CD4-positive, alpha-beta T cell treated with Interleukin-6 at 100 ng/mL for 8 hours (primary cell): Measurements from ENCODE around the gene SPAG16.
"Not testable (repeated sequence)": the region's sequence is repeated elsewhere in the genome, so short reads cannot be mapped to it uniquely, and the experiment has no call there.

Source experiments
- DNase-seq: peaks from one replicate; pipeline ENCODE4 v3.0.0-alpha.2; 2020; ENCODE audit warnings: mixed read lengths, low spot score

Gene SPAG16

DNA sequence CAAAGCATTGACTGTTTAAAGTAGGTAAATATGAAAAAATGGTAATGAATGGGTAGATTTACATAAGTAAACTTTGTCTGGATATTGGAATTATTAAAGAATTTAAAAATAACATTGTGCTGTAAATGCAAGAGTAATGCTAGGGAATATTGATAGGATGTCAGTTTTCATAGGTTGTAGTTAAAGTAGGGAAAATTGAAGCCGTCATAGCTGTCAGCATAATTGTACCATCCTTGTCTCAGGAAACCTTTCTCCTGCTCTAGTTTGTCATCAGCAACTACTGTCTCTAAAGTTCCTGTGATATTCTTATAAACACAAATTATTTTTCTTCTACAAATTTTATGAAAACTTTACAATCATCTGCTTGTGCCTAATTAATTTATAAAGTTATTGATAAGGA lies 10.1 kb upstream of the SPAG16 start:
- DNase-seq, result no peak

DNA sequence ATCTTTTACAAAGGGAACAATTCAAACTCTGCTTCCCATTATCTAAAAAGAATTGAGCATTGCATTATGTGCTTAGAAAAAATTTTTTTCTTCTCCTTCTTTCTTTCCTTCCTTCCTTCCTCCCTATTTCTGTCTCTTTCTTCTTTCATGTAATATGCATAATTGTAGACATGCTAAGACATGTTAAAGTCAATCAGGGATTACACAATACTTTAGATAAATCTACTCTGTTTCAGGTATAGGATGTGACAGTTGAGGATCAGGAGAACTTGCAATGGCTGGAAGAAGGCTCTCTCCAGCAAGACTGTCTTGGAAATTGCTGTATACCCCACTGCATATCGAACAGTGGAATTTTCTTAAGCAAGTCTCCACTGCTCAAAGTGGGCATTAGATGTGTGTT lies 9.0 kb upstream of the SPAG16 start:
- no peak for DNase-seq

DNA sequence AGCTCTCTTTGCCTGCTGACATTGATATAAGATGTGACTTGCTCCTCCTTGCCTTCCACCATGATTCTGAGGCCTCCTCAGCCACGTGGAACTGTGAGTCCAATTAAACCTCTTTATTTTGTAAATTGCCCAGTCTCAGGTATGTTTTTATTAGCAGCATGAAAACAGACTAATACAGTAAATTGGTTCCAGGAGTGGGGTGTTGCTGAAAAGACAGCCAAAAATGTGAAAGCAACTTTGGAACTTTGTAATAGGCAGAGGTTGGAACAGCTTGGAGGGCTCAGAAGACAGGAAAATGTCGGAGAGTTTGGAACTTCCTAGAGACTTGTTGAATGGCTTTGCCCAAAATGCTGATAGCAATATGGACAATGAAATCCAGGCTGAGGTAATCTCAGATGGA lies 7.1 kb upstream of the SPAG16 start:
- DNase-seq, result not testable (repeated sequence)

DNA sequence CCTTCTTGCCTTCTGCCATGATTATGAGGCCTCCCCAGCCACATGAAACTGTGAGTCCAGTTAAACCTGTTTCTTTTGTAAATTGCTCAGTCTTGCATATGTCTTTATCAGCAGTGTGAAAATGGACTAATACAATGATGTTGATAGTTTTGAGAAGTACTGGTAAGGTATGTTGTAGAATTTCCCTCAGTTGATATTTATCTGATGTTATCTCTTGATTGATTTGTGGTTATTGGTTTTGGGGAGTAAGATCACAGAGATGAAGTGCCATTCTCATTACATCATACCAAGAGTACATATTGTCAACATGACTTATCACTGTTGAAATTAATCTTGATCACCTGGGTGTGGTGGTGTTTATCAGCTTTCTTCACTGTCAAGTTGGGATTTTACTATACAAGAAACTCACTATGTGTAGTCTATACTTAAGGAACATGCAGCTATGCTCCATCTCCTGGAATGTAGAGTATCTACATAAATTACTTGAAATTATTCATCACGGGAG lies 5.1 kb upstream of the SPAG16 start:
- no peak for DNase-seq

DNA sequence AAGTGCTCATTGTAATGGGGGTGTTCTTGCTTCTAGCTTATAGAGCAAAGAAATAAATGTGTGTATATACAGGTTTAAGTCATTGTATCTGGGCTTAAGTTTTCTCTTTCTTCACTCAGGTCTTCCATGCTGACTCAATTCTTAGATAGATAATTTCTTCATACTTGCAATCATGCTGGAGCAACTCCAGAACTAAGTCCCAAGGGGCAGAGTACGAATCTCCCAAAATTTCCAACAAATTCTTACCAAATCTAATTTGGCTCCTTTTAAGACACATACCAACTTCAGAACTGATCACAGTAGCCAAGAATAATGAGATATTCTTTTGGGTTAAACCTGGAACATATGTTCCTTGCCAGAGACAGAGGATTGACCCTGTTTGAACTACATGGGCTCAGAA lies 4.3 kb upstream of the SPAG16 start:
- no peak for DNase-seq

DNA sequence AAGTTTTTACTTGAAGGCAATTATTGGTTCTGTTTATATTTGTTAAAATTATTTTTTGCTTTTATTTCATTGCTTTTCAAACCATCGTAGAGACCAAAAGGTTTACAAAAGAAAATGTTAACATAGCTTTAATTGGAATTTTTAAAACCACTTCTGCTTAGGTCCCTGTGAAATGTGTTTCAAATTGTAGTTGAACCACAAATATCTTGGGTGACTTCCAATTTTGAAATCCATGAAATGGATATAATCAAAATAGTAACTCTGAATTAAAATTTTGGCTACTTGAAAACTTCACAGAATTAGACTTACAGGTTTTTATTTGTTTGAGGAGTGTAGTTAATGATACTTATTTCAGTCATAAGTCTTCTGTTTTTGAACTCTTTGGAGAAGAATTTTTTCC lies 3.1 kb upstream of the SPAG16 start:
- no peak for DNase-seq

DNA sequence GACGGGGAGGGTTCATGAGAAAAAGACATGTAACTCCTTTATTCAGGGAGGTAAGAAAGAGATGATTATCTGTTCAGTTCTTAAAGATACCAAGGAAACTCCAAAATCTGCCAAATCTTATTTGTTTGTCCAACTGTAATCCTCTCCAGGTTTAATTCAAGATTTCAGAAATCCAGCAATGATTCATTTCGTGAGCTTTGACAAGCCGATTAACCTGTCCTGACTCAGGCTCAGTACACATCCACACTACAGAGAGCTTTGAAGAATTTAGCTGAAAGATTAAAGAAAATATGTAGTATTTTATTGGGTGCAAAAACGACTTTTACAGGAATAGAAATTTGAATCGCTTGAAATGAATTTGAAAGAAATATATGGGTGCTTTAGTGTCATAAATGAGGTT lies 1.1 kb downstream of the SPAG16 start:
- DNase-seq, result no peak

DNA sequence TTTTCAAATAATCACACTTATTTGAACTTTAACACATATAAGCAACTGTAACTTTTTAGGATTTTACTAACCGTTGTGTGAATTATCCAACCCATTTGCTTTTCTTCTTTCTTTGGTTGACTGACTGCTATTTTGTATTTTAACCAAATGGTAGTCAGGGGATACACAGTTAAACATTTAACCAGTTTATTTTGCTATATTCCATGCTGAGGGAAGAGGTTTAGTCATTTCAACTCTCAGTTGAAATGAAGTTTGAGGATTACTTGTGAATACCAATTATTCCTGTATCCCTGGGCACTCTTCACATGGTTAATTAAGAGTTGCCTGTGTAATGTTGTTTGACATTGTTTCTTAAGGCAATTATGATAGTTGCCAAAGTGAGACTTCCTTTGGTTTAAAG lies 1.9 kb downstream of the SPAG16 start:
- DNase-seq, result no peak

DNA sequence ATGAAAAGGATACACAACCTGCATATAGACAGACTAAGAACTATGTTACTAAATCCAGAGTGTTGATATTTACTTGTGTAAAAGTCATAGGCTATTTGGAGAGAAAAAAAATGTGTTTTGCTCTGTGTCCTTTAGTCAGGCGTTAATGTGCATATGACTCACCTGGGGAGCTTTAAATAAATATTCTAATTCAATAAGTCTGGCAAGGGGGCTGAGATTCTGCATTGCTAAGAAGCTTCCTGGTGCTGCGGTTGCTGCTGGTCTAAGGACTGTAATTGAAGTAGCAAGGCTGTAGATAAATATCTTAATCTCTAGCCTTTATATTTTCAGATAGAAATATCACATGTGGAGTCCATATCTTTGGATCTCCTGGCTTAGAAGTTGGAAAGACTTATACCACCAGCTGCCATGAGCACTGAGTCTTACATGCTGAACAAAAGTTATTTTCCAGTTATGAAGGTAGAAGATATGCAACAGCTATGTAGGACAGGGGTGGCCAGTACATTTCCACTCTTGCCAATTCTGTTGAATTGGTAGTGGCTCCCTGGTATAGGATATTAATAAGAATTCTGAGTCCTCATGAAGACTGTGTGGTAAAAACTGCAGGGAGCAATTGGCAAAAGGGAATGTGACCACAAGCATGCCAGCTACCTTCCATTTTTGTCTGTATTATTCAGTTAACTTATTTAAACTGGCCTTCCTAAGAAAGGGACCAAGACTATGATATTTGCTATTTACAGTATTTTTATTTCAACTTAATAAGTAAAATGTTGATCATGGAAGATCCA lies 4.8 kb downstream of the SPAG16 start:
- no peak for DNase-seq

DNA sequence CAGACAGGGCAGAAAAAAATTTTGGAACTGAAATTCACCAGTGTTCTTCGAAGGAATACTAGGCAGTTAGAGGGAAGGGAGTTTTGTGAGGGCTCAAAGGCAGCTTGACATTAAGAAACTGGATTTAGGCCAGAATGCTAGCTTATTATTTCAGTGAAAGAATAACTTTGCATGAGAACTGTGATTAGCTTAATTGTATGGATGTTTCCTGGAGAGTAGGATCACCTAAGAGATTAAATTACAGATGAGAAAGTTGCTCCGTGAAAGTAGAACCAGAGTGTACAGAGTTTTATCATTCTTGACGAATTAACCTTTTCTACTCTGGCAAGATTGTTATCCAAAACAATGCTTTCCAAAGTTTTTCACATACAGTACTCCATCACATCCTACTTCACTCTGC lies 6.2 kb downstream of the SPAG16 start:
- DNase-seq, result no peak

DNA sequence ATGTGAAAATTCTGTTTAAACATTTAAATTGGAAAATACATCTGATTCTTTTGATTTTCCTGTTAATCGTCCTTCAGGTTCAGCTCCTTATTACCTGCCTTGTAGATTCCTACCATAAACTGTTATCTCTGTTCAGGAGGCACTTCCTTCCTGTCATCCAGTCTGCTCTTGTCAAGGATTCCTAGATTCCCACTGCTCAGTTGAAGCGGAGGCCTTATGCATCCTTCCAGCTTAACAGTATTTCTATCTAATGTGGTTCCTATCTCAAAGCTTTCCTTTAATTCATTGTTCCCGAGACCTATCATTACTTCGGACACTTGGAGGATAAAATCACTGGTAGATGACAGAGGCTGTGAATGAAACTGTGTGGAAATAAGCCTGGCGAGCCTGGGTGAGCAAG lies 12.0 kb downstream of the SPAG16 start:
- DNase-seq, result no peak

DNA sequence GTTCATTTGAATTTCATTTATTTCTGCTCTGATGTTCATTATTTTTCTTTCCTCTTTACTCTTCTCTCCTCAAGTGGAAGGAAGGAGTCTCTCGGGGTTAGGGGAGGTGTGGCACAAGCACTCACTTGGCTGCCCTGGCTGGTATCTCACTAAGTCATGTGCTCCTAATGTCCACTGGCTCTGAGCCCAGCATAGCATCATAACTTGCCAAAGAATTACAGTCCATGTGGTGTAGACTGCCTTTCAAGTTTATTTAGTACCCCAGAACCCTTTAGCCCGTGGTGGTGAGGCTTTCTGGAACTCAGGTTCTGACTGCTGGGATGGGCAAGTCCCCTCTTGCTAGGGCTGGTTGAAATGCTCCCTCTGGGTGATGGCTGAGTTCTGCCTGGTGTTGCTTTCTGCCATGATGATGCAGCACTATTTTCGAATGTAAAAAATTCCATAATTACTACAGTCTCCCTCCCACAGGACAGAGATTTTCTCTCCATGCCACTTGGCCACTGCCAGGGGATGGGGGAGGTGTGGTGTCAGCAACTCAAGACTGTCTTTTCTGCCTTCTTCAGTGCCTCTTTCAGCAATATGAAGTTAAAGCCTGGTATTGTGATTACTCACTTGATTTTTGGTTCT lies 22.2 kb downstream of the SPAG16 start:
- no peak for DNase-seq

DNA sequence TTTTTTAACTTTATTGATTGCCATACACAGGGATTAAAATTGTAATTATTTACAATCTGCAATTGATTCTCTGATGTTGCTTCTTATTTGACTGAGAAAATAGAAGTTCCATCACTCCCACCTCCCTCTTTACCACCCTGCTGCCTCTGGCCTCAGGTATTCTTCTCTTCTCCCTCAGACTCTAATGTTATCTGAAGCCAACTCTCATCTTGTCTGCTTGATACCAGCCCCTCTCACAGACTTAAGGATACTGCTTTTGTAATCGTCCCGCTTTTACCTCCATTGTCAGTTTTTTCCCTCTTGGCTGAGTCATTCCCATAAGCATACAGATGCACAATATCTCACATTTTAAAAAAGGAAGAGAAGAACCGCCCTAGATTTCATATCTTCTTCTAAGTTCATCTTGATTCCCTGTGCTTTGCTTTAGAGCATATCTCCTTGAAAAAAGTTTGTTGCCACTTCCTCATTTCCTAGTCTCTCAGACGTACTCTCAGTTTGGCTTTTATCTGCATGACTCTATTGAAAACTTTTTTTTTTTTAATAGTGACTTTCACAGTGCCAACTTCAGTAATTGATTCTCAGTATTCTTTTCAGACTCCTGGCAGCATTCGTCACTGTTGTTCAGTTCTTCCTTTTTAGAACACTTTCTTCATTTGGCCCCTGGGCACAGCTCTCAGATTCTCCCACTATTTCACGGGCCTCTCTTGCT lies 31.1 kb downstream of the SPAG16 start:
- no peak for DNase-seq

DNA sequence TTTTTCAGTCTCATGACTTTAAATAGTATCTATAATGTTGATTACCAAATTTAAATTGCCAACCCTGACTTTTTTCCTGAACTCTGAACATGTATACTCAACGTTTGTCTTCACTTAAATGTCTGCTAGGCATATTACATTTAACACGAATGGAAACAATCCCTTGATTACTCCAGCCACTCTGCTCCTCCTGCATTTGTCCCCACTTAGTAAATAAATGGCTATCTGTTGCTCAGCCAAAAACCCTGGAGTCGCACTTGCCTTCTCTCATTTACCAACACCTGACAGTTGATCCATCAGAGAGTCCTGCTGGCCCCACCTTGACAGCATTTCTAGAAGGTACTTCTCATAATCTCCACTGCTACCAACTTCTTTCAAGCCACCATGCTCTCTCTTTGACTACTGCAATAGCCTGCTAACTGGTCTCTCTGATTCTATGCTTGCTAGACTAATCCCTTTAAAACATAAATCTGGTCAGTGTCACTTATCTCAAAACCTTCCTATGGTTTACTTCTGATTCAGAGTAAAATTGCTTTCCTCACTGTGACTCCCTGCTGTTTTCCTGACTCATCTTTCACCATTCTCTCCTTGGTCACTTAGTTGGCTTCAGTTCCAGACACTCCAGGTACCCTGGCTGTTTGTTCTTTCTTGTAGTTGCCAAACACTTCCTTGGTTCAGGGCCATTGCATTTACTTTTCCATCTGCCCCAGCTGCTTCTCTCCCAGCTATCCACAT lies 31.9 kb downstream of the SPAG16 start:
- DNase-seq, result no peak

DNA sequence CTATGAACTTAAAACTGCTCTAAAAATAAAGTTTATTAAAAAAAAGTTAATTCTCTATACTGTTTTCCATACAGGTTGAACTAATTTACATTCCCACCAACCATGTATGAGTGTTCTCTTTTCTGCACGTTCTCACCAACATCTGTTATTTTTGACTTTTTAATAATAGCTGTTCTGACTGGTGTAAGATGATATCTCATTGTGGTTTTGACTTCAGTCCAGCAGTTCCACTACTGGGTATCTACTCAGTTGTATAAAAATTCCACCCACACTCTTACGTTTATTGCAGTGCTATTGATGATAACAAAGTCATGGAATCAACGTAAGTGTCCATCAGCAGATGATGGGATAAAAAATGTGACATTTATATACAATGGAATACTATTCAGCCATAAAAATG lies 33.7 kb downstream of the SPAG16 start:
- no peak for DNase-seq

DNA sequence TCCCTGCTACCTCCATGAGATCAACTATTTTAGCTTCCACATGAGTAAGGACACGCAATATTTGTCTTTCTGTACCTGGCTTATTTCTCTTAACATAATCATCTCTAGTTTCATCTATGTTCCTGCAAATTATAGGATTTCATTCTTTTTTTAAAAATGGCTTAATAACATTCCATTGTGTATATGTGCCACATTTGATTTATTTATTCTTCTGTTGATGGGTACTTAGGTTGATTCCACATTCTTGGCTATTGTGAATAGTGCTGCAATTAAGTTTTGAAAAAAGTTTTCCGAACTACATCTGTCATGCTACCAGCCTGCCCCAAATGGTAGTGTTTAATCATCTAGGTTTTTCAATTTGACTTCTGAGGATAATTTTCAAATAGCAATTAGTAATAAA lies 36.3 kb downstream of the SPAG16 start:
- no peak for DNase-seq

DNA sequence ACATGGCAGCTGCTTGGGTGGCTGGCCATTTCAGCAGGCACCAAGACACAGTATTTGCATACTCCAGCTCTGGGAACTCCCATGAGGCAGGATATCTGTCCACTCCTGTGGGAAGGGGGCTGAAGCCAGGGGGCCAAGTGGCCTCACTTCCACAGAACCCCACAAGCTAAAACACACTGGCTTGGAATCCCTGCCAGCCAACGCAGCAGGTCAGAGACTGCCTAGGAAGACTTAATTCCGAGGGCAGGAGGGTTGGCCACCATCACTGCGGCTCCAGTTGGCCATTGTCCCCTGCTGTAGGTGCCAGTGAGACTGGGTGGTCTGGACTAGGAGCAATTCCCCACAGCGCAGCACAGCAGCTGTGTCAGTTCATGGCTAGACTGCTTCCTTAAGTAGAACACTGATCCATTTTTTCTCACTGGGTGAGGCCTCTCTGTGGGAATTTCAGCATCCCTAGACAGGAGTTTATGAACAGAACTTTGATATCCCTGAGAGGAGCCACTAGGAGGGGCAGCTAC lies 52.0 kb downstream of the SPAG16 start:
- no peak for DNase-seq

DNA sequence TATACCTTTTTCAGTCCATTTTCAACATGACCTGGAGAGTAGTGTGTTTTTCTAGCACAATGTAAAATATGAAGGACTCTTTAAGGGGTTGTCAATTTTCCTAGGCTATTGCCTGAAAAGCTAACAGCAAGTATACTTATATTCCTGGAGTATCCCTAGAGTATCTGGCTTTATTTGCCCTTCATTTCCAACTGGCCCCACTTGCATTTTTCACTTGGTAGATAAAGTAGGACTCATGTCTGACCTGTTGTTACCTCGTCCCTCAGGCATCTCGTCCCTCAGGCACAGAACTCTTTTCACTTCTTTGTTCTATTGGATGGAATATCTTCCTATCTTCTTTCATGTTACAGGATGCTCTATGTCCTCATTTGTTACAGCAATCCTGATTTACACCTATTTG lies 69.2 kb downstream of the SPAG16 start:
- DNase-seq, result no peak

DNA sequence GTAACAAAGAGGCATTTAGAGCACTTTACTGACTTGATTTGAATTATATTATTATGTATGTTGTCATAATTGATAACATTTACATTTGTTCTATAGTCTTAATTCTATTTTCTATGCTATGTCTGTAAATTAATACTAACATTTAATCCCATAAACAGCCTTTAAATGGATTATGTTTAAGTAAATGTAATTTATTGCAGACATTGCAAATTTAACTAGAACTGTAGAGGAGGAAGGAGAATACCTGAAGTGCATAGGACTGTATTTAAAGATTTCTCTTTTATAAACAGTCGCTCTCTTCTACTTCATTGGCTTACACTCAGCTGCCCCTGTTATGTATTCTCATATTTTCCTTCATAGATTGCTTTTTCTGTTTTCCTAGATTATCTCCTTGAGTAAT lies 92.4 kb downstream of the SPAG16 start:
- DNase-seq, result no peak

DNA sequence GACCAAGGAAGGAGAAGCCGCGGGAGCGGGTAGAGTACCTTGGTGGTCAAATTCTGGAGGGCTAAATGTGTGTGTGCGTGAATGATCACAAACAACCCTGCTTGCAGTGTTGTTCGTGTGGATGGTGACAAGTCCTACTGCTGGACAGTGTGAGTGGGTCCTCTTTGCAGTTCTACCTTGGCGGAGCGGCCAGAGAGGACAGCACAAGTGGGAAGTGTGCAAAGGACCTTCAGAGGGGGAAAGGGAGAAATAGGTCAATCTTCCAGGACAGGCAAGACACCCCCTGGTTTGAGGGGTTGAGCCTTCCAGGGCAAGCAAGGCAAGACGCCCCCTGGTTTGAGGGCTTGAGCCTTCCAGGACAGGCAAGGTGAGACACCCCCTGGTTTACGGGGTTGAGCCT lies 122.8 kb downstream of the SPAG16 start:
- DNase-seq, result not testable (repeated sequence)

DNA sequence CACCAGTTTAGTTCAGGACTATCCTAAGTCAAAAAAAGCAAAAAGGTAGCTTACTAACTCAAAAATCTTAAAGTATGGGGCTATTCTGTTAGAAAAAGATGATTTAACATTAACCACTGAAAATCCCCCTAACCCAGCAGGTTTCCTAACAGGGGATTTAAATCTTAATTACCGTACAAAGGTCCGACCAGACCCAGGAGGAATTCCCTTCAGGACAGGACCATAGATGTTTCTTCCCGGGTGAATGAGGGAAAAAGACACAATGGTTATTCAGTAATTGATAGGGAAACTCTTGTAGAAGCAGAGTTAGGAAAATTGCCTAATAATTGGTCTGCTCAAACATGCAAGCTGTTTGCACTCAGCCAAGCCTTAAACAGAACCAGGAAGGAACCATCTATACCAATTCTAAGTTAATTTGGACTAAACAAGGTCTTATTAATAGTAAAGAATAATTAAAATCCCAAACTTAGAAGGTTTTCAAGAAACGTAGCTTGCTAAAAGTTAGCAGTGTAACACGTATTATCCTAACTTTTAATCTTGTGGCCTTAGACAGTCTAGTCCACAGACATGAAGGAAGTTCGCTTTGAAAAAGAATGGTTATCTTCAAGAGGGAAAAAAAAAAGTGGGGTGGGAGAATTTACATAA lies 124.3 kb downstream of the SPAG16 start:
- DNase-seq, result not testable (repeated sequence)

DNA sequence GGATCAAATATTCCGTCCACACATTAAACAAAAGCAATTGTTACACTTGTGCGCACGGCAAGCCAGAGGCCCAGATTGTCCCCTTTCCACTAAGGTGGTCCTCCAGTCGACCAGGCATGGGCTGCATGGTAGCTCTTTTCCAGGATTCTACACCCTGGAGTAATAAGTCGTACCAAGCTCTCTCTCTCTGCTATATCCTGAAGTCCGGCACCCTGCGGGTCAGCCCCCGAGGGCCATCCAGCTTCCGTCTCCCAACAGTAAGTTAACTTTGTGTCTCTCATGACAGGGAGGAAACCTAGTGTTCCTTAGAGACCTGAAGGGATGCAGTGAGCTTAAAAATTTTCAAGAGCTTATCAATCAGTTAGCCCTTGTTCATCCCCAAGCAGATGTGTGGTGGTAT lies 126.4 kb downstream of the SPAG16 start:
- not testable (repeated sequence) for DNase-seq
